ENCODE results near the gene CCDC142. TPM values are rescaled to one million over a fixed set of nuclear protein-coding genes. Genes with fewer than 3 reads are reported as not detected.

CCDC142 gene
- total RNA-seq, 1 experiment from 2014 or later = 13.7 TPM

Other genes with a start within 250 kb of the CCDC142 start
- gene SLC4A5, start 139.6 kb downstream of the CCDC142 start, total RNA-seq (2014; rRNA removed) = 0.11 TPM in 1 of 2 replicates, not detected in the other
- gene DCTN1, start 102.7 kb downstream of the CCDC142 start, total RNA-seq (2014; rRNA removed) = 117 and 126 TPM in 2 replicates
- 0.63 and 1.5 TPM in 2 replicates for gene C2orf81, start 61.4 kb downstream of the CCDC142 start, total RNA-seq (2014; rRNA removed)
- 40.0 and 55.8 TPM in 2 replicates for gene WDR54, start 61.3 kb downstream of the CCDC142 start, total RNA-seq (2014; rRNA removed)
- 36.2 and 51.4 TPM in 2 replicates for gene RTKN, start 41.1 kb downstream of the CCDC142 start, total RNA-seq (2014; rRNA removed)
- gene INO80B, start 27.9 kb downstream of the CCDC142 start, total RNA-seq (2014; rRNA removed) = 5.6 and 23.2 TPM in 2 replicates
- gene WBP1, start 24.6 kb downstream of the CCDC142 start, total RNA-seq (2014; rRNA removed) = 58.6 and 65.4 TPM in 2 replicates
- 40.8 and 41.6 TPM in 2 replicates for gene MOGS, start 17.6 kb downstream of the CCDC142 start, total RNA-seq (2014; rRNA removed)
- 23.7 and 26.7 TPM in 2 replicates for gene MRPL53, start 10.3 kb downstream of the CCDC142 start, total RNA-seq (2014; rRNA removed)
- gene TTC31, start 83 bp upstream of the CCDC142 start, total RNA-seq (2014; rRNA removed) = 22.4 and 24.2 TPM in 2 replicates
- gene LBX2, start 16.6 kb upstream of the CCDC142 start, total RNA-seq (2014; rRNA removed) = 1.2 and 1.6 TPM in 2 replicates
- 29.4 and 29.6 TPM in 2 replicates for gene PCGF1, start 24.7 kb upstream of the CCDC142 start, total RNA-seq (2014; rRNA removed)
- gene TLX2, start 31.5 kb upstream of the CCDC142 start, total RNA-seq (2014; rRNA removed) = 0.46 and 1.1 TPM in 2 replicates
- not detected in 2 replicates for gene DQX1, start 43.2 kb upstream of the CCDC142 start, total RNA-seq (2014; rRNA removed)
- gene AUP1, start 46.7 kb upstream of the CCDC142 start, total RNA-seq (2014; rRNA removed) = 140 TPM in 2 replicates
- 40.9 and 43.2 TPM in 2 replicates for gene HTRA2, start 46.9 kb upstream of the CCDC142 start, total RNA-seq (2014; rRNA removed)
- 9.9 and 11.7 TPM in 2 replicates for gene LOXL3, start 70.9 kb upstream of the CCDC142 start, total RNA-seq (2014; rRNA removed)
- 25.1 and 33.5 TPM in 2 replicates for gene DOK1, start 71.7 kb upstream of the CCDC142 start, total RNA-seq (2014; rRNA removed)
- gene M1AP, start 165.3 kb upstream of the CCDC142 start, total RNA-seq (2014; rRNA removed) = 0.06 TPM in 1 of 2 replicates, not detected in the other
- gene SEMA4F, start 171.2 kb upstream of the CCDC142 start, total RNA-seq (2014; rRNA removed) = 8.8 and 11.3 TPM in 2 replicates

All from LHCN-M2 (cell line).